ENCODE results near the gene PRSS56. TPM values are rescaled to one million over a fixed set of nuclear protein-coding genes. Genes with fewer than 3 reads are reported as not detected.

The PRSS56 gene
- total RNA-seq, 1 donor from 2014 or later: not detected

DNA sequence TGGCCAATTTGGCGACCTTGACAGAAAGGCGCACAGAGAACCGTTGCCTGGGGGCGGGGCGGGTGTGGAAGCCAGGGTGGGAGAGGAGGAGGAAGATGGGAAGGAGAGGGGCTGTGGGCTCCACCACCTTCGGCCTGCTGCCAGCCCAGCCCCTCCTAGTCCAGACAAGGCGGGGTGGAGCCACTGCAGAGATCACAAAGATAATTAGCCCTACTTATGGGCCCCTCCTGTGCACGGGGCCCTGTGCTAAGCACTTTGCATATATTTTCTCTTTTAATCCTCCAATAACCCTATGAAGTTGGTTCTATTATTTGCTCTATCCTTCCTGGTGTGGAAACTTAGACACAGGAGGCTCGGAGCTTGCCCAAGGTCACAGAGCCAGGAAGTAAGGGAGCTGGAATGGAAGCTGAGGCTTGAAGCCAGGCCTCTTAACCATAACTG lies 18.8 kb upstream of the PRSS56 start:
- Histone ChIP-seq H3K27ac (no peak overlapping the region), H2AFZ (replicated peaks) (no peak overlapping the region), H3K9me3 (ENCODE audit: low read depth) (no peaks in the 10 kb centered on the region), H3K4me3 (no peak overlapping the region), H3K36me3 (no peaks in the 10 kb centered on the region), H4K20me1 (ENCODE audit: low read depth) (peaks cover 30% of the 10 kb centered on the region), H3K27me3 (peaks cover 65% of the 10 kb centered on the region), H3K4me1 (peaks cover 28% of the 10 kb centered on the region), H3K9ac (no peak overlapping the region), H3K79me2 (ENCODE audit: low read depth) (no peaks in the 10 kb centered on the region), H3F3A (ENCODE audit: low read depth) (peaks cover 15% of the 10 kb centered on the region), H3K4me2 (no peak overlapping the region)
- H3K27me3 Mint-ChIP-seq (ENCODE audit: insufficient read depth, low read depth): peaks cover 39% of the 10 kb centered on the region
- H3K27ac Mint-ChIP-seq: no peak overlapping the region
- no peak overlapping the region for H3K4me3 Mint-ChIP-seq
- DNase-seq (ENCODE audit: low spot score): no peak
- H3K36me3 Mint-ChIP-seq: no peaks in the 10 kb centered on the region
- peaks cover 49% of the 10 kb centered on the region for H3K4me1 Mint-ChIP-seq
- H3K9me3 Mint-ChIP-seq: peaks cover 3% of the 10 kb centered on the region
- TF ChIP-seq EZH2phosphoT487 (IDR thresholded peaks at IDR 0.05) (no peak), EZH2 (IDR thresholded peaks at IDR 0.05) (no peak)
- TF ChIP-seq, protein P1, sequence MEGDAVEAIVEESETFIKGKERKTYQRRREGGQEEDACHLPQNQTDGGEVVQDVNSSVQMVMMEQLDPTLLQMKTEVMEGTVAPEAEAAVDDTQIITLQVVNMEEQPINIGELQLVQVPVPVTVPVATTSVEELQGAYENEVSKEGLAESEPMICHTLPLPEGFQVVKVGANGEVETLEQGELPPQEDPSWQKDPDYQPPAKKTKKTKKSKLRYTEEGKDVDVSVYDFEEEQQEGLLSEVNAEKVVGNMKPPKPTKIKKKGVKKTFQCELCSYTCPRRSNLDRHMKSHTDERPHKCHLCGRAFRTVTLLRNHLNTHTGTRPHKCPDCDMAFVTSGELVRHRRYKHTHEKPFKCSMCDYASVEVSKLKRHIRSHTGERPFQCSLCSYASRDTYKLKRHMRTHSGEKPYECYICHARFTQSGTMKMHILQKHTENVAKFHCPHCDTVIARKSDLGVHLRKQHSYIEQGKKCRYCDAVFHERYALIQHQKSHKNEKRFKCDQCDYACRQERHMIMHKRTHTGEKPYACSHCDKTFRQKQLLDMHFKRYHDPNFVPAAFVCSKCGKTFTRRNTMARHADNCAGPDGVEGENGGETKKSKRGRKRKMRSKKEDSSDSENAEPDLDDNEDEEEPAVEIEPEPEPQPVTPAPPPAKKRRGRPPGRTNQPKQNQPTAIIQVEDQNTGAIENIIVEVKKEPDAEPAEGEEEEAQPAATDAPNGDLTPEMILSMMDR (IDR thresholded peaks at IDR 0.05): no peak

DNA sequence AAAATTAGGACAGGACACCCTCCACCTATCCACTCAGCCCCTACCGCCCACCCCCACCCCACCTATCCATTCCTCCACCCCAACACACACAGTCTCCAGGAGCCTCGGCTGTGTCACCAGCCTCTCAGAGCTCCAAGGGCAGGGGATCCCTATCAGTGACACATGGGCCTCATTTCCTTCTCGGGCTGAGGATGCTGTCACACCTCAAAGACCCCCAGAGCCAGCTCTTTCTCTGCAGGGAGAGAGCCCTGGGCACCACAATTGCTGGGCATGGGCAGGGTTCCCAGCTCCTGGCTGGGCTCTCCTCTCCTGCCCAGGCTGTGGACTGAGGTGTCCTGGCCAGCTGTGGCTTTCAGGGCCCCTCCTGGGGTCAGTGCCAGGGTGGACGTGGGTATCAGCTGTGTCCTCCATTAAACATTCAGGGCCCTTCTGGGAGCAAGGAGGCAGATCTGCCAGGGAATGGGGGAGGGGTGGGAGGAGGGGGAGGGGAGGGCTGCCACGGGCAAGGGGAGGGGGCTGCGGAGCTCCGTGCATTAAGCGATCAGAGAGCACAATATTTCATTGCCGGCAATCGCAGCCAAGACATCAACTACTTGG lies 18.3 kb upstream of the PRSS56 start:
- no peak overlapping the region for H3K9ac ChIP-seq
- no peak overlapping the region for H3K27ac ChIP-seq
- Mint-ChIP-seq H3K36me3 (no peaks in the 10 kb centered on the region), H3K9me3 (peaks cover 3% of the 10 kb centered on the region), H3K4me1 (peaks cover 54% of the 10 kb centered on the region), H3K4me3 (no peak overlapping the region), H3K27ac (no peak overlapping the region), H3K27me3 (ENCODE audit: insufficient read depth, low read depth) (peaks cover 41% of the 10 kb centered on the region)
- H3K9me3 ChIP-seq (ENCODE audit: low read depth): no peaks in the 10 kb centered on the region
- no peak for DNase-seq (ENCODE audit: low spot score)
- no peaks in the 10 kb centered on the region for H3K36me3 ChIP-seq
- no peak overlapping the region for H2AFZ ChIP-seq (replicated peaks)
- peak overlapping the region; percentile 87 for H3K4me2 ChIP-seq
- H3F3A ChIP-seq (ENCODE audit: low read depth): peaks cover 15% of the 10 kb centered on the region
- H3K4me1 ChIP-seq: peaks cover 30% of the 10 kb centered on the region
- peaks cover 30% of the 10 kb centered on the region for H4K20me1 ChIP-seq (ENCODE audit: low read depth)
- no peaks in the 10 kb centered on the region for H3K79me2 ChIP-seq (ENCODE audit: low read depth)
- H3K4me3 ChIP-seq: peak overlapping the region; percentile 49
- peaks cover 70% of the 10 kb centered on the region for H3K27me3 ChIP-seq
- TF ChIP-seq EZH2 (IDR thresholded peaks at IDR 0.05) (no peak), EZH2phosphoT487 (IDR thresholded peaks at IDR 0.05) (no peak)

DNA sequence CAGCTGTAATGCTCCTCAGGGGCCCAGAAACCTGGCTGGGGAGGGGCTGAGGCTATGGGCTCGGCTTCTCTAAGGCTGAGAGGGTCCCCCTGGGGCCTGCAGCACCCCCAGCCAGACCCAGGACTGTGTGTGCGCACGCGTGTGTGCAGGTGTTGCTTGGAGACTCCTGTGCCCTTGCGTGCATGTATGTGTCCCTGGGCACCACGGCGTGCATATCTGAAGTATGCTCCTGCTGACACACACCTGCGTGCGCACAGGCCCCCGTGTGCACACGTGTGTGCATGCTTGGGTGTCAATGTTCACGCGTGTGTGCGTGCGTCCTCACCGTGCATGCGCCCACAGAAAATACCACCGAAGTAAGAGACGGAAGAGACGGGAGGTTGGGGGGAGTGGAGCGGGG lies 17.7 kb upstream of the PRSS56 start:
- peaks cover 15% of the 10 kb centered on the region for H3F3A ChIP-seq (ENCODE audit: low read depth)
- Mint-ChIP-seq H3K27ac (peak overlapping the region; percentile 69), H3K9me3 (peaks cover 3% of the 10 kb centered on the region), H3K4me1 (peaks cover 55% of the 10 kb centered on the region), H3K36me3 (no peaks in the 10 kb centered on the region), H3K4me3 (peak overlapping the region; percentile 85), H3K27me3 (ENCODE audit: insufficient read depth, low read depth) (peaks cover 43% of the 10 kb centered on the region)
- H3K27me3 ChIP-seq: peaks cover 72% of the 10 kb centered on the region
- H4K20me1 ChIP-seq (ENCODE audit: low read depth): peaks cover 30% of the 10 kb centered on the region
- H3K9ac ChIP-seq: no peak overlapping the region
- TF ChIP-seq EZH2phosphoT487 (IDR thresholded peaks at IDR 0.05) (no peak), EZH2 (IDR thresholded peaks at IDR 0.05) (no peak)
- TF ChIP-seq, protein P1 (IDR thresholded peaks at IDR 0.05): no peak
- peak overlapping the region; percentile 49 for H3K4me3 ChIP-seq
- peak overlapping the region; percentile 87 for H3K4me2 ChIP-seq
- H2AFZ ChIP-seq (replicated peaks): no peak overlapping the region
- no peak for DNase-seq (ENCODE audit: low spot score)
- H3K36me3 ChIP-seq: no peaks in the 10 kb centered on the region
- H3K4me1 ChIP-seq: peaks cover 24% of the 10 kb centered on the region
- no peak overlapping the region for H3K27ac ChIP-seq
- no peaks in the 10 kb centered on the region for H3K9me3 ChIP-seq (ENCODE audit: low read depth)
- no peaks in the 10 kb centered on the region for H3K79me2 ChIP-seq (ENCODE audit: low read depth)
